ENCODE data around the gene DAP.

DAP gene

DNA sequence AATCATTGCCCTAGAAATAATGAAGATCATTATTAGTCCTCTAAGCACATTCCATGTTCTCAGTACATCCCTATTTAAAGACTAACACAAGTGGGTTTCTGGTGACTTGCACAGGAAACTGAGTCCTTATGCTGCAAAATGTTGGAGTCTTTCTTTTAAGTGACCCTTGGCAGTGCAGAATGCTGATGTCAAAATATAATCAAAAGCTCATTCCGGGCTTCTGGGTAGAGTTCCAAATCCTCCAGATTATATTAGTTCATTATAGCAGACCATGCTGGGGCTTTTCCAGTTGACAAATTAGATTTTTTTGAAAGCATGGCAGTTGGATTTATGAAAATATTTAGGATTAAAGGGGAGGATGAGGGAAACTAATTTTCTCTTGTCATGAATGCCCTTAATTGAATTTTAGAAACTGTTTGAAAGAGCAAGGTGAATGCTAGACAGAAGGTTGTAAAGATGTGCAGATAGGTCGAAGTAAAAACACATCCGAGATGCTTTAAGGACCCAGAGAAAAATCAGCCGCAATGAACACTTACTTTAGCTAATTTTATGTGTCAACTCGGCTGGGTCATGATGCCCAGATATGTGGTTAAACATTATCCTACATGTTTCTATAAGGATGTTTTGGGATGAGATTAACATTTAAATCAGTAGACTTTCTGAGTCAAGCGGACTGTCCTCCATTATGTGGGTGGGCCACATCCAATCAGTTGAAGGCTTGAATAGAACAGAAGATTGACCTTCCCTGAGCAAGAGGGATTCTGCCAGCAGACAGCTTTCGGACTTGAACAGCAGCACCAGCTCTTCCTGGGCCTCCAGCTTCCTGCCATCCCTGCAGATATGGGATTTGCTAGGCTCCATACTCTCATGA lies 88.7 kb downstream of the DAP start:
- DNase-seq (ENCODE audit: low read depth): no peak
- H3K4me3 ChIP-seq (ENCODE audit: low read depth, low read length): no peak overlapping the region
- TF ChIP-seq CTCF (IDR thresholded peaks at IDR 0.05; ENCODE audit: low read depth, low read length, missing control alignments): no peak

DNA sequence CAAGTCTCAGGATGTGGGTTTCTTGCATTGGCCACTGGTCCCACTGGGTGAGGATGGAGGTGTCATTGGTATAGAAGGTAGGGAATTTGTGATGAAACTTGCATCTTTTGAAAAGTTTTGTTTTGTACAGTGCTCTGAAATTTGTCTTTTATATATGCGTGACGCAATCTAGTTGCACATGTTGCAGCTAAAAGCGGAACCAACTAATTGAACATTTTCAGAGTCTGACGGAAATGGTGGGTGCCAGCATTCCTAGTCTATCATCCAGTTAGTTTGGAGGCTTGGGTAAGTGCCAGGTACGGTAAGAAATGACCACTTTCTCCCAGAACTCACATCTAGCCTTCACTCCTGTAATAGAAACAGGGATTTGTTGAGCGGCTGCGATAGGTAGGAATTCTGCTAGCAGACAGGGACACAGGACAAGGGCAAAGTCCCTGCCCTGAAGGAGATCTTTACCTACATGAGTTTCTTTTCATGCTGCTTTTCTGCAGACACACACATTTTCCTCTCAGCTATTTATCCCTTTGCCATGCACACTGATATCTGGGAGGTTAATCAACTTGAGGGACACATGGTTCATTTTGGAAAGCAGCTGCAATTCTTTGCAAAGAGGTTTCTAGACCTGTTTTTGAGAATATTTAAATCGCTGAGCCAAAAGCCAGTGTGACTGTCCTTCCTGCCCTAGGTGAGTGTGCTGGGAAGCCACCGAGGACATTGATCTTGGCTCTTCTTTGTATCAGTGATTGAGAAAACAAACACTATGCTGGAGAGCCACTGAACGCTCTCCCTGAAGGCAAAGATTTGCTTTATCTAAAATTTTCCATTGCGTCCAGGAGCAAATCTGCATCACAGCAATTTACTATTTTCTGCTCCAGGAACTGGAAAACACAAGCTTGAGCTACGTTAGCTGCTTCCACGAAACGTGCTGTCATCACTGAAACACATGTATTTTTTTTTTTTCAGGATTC lies 89.7 kb downstream of the DAP start:
- DNase-seq (ENCODE audit: low read depth): no peak
- H3K4me3 ChIP-seq (ENCODE audit: low read depth, low read length): no peak overlapping the region
- TF ChIP-seq CTCF (IDR thresholded peaks at IDR 0.05; ENCODE audit: low read depth, low read length, missing control alignments): no peak

DNA sequence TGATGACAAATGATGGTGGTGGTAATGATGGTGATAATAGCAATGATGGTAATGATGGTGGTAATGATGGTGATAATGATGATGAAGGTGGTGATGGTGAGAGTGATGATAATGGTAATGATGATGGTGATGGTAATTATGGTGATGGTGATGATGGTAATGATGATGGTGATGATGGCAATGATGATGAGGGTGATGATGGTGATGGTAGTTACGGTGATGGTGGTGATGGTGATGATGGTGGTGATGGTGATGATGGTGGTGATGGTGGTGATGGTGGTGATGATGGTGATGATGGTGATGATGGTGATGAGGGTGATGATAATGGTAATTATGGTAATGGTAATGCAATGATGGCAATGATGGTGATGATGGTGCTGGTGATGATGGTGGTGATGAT lies 91.1 kb downstream of the DAP start:
- no peak for TF ChIP-seq CTCF (IDR thresholded peaks at IDR 0.05; ENCODE audit: low read depth, low read length, missing control alignments)
- no peak for DNase-seq (ENCODE audit: low read depth)
- no peak overlapping the region for H3K4me3 ChIP-seq (ENCODE audit: low read depth, low read length)

GRCh38 chr5:10668697-10669096 lies 92.3 kb downstream of the DAP start:
- no peak for DNase-seq (ENCODE audit: low read depth)
- no peak for TF ChIP-seq CTCF (IDR thresholded peaks at IDR 0.05; ENCODE audit: low read depth, low read length, missing control alignments)
- no peak overlapping the region for H3K4me3 ChIP-seq (ENCODE audit: low read depth, low read length)

DNA sequence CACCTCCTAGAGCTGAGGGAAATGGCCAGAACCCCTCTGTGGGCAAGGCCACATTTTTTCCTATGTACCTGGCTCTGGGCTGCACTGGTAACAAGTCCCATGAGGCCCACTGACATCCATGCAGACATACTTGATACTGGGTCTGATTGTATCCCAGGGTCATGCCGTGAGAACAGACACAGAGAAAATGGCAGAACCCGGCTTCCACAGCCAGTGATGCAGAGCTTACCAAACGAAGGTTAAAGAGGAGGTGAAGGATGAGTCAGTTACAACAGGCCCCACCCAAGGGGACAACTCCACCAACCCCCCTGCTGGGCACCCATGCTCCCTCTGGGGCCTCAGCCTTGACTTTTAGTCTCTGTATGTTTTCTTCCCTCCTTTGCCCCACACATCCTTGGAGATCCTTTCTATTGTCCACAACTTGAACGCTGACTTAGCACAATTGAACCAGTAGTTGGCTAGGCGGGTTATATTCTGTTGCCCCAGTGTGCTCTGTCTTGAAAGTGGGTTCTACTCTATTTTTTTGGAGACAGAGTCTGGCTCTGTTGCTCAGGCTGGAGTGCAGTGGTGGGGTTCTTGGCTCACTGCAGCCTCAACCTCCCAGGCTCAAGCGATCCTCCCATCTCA lies 93.5 kb downstream of the DAP start:
- DNase-seq (ENCODE audit: low read depth): no peak
- H3K4me3 ChIP-seq (ENCODE audit: low read depth, low read length): no peak overlapping the region
- TF ChIP-seq CTCF (IDR thresholded peaks at IDR 0.05; ENCODE audit: low read depth, low read length, missing control alignments): no peak

DNA sequence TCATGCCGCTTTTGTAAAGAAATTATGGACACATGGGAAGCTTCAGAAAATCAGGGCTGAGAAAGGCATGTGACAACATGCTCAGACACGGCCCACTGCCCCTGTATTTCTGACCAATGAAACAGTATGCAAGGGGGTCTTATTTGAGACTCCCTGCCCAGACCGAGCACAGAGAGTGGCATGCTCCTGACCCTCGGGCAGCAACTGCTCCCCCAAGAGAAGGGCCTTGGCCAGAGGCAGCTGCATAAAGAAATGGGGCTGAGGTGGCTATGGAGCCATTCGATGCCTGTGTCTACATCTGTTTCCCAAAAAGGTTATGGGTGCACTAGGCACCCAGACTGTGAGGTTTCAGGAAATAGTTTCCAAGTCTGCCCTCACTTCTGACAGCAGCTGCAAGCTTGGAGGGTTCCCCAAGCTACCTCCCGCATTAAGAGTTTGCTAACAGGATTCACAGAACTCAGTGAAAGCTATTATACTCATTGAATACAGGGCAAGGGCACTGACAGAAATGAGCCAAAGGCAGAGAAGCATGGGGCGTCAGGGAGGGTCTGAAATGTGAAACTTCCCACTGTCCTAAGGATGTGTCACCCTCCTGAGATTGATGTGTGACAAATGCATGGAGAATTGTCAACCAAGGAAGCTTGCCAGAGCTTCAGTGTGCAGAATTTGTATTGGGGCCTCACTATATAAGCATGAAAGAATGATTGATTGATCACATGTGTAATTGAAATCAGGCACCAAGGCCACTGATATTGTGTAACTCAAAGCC lies 94.3 kb downstream of the DAP start:
- DNase-seq (ENCODE audit: low read depth): no peak
- TF ChIP-seq CTCF (IDR thresholded peaks at IDR 0.05; ENCODE audit: low read depth, low read length, missing control alignments): no peak
- no peak overlapping the region for H3K4me3 ChIP-seq (ENCODE audit: low read depth, low read length)
